ENCODE measurements around the gene AFAP1.
"Not testable (repeated sequence)": the region's sequence is repeated elsewhere in the genome, so short reads cannot be mapped to it uniquely, and the experiment has no call there.

The AFAP1 gene

DNA sequence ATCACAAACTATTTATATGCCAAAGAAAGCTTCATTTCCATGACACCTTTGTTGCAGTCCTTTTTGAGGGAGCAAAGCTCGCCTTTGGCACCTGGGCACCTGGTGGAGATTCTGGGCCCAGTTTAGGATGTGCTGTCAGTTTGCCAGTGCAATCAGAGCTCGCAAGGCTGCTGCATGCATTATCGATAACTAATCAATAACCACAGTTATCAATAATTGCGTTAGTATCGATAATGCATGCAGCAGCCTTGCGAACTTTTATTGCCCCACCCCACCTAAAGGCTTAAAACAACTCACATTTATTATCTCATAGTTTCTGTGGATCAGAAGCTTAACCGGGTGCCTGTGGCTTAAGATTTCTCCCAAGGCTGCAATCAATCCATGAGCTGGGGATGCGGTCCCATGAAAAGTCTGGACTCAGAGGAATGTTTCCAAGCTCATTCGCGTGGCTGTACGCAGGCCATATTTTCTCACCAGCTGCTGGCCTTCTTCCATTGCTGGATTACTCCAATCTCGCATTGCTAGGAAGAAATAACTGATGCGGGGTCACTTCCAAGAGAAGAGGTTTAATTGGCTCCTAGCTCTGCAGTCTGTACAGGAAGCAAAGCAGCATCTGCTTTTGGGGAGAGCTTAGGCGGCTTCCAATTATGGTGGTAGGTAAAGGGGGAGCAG is 6.2 kb upstream of the AFAP1 start:
- Histone ChIP-seq H3K27ac (no peak overlapping the region), H3K4me3 (no peak overlapping the region)
- no peak for DNase-seq (ENCODE audit: low spot score)
- TF ChIP-seq, protein P1, sequence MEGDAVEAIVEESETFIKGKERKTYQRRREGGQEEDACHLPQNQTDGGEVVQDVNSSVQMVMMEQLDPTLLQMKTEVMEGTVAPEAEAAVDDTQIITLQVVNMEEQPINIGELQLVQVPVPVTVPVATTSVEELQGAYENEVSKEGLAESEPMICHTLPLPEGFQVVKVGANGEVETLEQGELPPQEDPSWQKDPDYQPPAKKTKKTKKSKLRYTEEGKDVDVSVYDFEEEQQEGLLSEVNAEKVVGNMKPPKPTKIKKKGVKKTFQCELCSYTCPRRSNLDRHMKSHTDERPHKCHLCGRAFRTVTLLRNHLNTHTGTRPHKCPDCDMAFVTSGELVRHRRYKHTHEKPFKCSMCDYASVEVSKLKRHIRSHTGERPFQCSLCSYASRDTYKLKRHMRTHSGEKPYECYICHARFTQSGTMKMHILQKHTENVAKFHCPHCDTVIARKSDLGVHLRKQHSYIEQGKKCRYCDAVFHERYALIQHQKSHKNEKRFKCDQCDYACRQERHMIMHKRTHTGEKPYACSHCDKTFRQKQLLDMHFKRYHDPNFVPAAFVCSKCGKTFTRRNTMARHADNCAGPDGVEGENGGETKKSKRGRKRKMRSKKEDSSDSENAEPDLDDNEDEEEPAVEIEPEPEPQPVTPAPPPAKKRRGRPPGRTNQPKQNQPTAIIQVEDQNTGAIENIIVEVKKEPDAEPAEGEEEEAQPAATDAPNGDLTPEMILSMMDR (IDR thresholded peaks at IDR 0.05) = no peak

GRCh38 chr4:7944599-7945220 is 5.0 kb upstream of the AFAP1 start:
- no peak for DNase-seq (ENCODE audit: low spot score)
- H3K4me3 ChIP-seq = no peak overlapping the region
- TF ChIP-seq, protein P1 (IDR thresholded peaks at IDR 0.05) = no peak
- no peak overlapping the region for H3K27ac ChIP-seq

GRCh38 chr4:7943688-7944087 is 4.0 kb upstream of the AFAP1 start:
- not testable (repeated sequence) for DNase-seq (ENCODE audit: low spot score); H3K4me3 ChIP-seq; H3K27ac ChIP-seq

- no peak for DNase-seq (ENCODE audit: low spot score)
- H3K4me3 ChIP-seq = no peak overlapping the region
- TF ChIP-seq, protein P1 (IDR thresholded peaks at IDR 0.05) = no peak
- no peak overlapping the region for H3K27ac ChIP-seq
Observed at GRCh38 chr4:7943211-7943610, 3.5 kb upstream of the AFAP1 start.

DNA sequence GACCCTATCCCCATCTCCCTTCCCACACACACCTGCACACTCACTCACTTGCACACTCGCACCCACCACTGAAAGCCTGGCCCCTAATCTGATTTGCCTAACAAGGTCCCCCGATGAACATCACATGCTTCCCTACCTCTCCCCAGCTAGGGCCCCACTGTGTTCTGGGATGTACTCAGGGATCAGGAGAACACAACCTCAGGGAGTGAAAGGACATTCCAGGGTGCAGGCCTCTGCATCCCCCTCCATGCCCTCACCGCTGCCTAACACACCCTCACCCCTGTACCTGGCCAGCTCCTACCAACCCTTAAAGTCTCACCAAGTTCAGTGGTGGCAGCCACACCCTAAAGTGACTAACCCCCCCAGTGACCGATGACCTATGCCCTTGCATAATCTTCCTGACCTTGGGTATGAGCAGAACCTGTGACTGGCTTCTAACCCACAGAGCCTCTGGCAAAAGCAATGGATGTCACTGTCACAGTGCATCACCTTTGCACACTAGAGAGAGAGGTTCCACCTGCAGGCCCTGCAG is 2.4 kb upstream of the AFAP1 start:
- Histone ChIP-seq H3K27ac (no peak overlapping the region), H3K4me3 (no peak overlapping the region)
- TF ChIP-seq, protein P1 (IDR thresholded peaks at IDR 0.05) = no peak
- no peak for DNase-seq (ENCODE audit: low spot score)

DNA sequence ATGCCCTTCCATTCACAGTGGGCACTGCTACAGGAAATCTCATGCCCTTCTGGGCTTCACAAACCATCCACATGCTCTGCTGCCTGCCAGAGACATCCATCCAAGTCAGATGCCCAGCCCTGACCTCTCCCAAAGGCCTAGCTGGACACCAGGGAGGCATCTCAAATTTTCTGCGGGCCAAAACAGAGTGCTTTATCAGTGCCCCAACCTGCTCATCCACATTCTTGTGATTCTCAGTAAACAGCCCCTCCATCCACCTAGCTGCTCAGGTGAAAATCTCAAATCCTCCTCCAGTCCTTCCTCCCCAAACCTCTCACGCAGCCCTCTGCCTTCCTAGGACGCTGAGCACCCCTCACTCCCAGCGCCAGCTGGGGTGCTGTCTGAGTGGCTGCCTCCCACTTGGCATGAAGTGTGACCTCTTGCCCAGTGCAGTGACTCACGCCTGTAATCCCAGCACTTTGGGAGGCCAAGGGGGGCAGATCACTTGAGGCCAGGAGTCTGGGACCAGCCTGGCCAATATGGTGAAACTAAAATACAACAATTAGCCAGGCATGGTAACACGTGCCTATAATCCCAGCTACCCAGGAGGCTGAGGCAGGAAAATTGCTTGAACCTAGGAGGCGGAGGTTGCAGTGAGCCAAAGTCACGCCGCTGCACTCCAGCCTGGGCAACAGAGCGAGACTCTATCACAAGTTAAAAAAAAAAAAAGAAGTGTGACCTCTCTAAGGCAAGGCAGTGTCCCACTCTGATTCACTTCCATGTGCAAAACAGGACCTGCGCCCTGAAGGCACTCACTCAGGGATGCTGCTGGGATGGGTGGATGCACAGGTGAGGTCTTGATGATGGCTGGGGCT is 1.7 kb upstream of the AFAP1 start:
- TF ChIP-seq, protein P1 (IDR thresholded peaks at IDR 0.05) = no peak
- DNase-seq (ENCODE audit: low spot score) = no peak
- no peak overlapping the region for H3K27ac ChIP-seq

DNA sequence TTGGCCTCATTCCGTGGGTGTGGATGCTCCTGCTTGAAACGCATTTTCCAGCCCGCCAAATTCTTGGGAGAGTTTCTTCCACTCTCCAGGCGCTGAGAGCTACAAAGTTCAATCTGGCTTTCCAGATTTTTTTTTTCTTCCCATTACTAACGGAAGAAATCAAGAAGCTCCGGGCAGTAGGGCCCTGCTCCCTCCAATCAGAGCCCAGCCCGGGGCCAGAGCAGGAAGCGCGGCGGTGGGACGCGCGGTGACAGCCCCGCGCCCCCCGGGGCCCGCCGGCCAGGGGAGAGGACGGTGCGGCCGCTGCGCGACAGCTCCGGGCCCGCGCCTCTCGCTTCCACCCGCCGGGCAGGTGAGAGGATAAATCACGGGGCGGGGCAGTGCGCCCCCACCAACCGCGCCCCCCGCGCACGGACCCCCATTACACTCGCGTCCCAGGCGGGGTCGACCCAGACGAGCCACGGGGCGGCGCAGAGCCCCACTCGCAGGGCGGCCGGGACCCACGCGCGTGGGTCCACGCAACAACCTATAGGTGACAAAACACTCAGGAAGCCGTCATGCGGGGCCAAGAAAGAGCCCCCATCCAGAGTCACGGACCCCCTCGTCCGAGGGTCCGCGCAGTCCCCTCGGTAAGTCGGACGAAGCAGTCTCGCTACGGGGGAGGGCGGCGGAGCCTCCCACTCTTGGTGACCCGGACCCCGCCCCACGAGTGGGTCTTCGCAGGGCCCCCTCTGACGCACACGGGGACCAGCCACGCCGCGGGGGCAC is 868 bp downstream of the AFAP1 start:
- TF ChIP-seq, protein P1 (IDR thresholded peaks at IDR 0.05) = no peak
- peak overlapping the region; percentile 94 for H3K4me3 ChIP-seq
- peak overlapping the region; percentile 77 to 91 for H3K27ac ChIP-seq
- DNase-seq (ENCODE audit: low spot score) = peak; percentile 76

More for the DNA sequence above, 1.7 kb upstream of the AFAP1 start:
- H3K4me3 ChIP-seq = no peak overlapping the region
